Omental fat pad (tissue), 4 donors: ENCODE results near the gene CDKN2C. TPM values are rescaled to one million over a fixed set of nuclear protein-coding genes. Genes with fewer than 3 reads are reported as not detected.

Source experiments
- ATAC-seq: fragments of 150-250 bp; one replicate; pipeline ENCODE4 v1.9.1; 2016; ENCODE audit warnings: mild to moderate bottlenecking, moderate library complexity; ENCODE audit not compliant: low FRiP score
- DNase-seq: peaks from one replicate; pipeline ENCODE4 v3.0.0-alpha.2; 2019; ENCODE audit warnings: low spot score
- total RNA-seq, 4 donors: library from RNA; depleted of rRNA; stranded (reverse); fragments of >200 nt; gene quantifications; one replicate each; pipeline ENCODE4 v1.1.0, GENCODE V29; 2016
- TF ChIP-seq, protein P1 (sequence below), 3 donors: fragments of 450-650 bp; IDR thresholded peaks; one replicate each; pipeline ENCODE4 v1.5.1; 2016 to 2017; ENCODE audit warnings: antibody characterized with exemption in 3 of 3, mild to moderate bottlenecking in 3 of 3, moderate library complexity in 2 of 3

CDKN2C gene
- total RNA-seq, 4 donors from 2014 or later: 20.0 to 82.8 (median 36.1) TPM

DNA sequence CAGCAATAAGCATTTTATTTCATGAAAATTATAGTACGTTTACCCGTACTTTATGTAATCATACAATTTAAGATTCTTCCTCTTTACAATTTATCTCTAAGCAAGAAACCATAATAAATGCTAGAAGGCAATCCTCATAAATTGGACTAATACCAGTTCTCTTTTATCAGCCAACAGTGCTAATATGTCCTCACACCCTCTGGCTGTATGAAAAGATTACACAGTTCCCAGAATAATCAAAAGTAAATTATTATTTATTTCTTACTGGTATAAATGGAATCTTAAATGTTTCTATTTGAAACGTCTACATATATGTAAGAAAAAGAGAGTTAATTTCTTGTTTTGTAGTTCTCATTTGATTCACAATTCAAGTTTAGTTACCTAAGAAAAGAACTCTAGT, 3.1 kb upstream of the CDKN2C start:
- TF ChIP-seq, protein P1, sequence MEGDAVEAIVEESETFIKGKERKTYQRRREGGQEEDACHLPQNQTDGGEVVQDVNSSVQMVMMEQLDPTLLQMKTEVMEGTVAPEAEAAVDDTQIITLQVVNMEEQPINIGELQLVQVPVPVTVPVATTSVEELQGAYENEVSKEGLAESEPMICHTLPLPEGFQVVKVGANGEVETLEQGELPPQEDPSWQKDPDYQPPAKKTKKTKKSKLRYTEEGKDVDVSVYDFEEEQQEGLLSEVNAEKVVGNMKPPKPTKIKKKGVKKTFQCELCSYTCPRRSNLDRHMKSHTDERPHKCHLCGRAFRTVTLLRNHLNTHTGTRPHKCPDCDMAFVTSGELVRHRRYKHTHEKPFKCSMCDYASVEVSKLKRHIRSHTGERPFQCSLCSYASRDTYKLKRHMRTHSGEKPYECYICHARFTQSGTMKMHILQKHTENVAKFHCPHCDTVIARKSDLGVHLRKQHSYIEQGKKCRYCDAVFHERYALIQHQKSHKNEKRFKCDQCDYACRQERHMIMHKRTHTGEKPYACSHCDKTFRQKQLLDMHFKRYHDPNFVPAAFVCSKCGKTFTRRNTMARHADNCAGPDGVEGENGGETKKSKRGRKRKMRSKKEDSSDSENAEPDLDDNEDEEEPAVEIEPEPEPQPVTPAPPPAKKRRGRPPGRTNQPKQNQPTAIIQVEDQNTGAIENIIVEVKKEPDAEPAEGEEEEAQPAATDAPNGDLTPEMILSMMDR (IDR thresholded peaks at IDR 0.05): no peak
- no peak for DNase-seq
- no peak for ATAC-seq

DNA sequence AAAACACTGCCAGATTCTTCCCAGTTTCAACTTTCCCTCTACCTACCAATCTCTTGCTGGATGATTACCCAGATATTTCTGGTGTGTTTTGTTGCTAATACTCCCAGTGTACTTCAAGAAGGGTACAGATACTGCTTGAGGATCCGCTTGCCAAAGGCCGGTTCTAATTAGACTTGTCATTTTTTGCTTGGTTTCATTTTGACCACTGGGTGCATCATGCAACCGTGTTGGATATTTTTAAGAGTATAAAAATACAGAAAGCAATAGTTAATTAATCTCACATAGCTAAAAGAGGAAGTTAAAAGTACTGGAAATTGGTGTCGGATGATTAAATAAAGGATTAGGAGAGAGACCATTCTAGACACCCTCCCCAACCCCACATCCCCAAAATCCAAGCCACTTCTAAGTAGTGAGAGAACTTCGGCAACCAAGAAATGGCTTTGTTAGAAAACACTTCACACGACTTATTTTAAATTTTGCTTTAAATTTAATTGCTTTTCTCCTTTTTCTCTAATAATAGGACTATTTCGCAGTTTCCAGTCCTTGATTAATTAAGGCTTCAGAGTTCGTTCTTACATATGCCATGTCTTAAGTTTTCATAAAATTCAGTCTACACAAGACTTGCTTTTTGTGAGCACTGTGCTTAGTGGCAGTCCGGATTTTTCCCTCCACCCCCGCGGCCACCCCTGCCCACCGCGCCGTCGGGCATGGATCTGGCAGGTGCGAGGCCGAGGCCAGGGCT, 2.5 kb upstream of the CDKN2C start:
- TF ChIP-seq, protein P1 (IDR thresholded peaks at IDR 0.05): no peak
- DNase-seq (no peak), ATAC-seq (no peak)

DNA sequence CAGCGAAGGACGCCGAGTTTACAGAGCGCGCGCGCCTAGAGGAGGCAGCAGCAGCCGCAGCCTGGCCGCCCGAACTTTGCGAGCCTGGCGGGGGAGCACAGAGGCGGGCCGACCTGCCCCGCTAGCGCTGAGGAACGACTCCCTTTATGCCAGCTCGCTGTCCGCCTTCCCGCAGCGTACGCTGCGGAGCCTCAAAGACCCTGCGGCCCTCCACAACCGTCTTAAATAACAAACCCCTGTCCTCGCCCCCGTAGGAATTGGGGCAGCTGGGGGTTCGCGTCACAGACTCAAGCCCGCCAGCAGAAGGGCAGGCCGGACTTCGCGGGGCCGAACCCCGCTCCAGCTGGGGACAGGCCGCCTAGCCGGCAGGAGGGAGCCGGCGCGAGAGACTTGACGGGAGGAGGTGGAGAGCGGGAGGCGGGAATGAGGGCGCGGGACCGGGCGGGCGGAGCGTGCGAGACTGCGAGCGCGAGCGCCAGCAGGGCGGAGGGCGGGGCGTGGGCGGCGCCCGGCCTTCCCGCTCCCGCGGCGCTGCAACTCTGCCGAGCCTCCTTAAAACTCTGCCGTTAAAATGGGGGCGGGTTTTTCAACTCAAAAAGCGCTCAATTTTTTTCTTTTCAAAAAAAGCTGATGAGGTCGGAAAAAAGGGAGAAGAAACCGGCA, 1.8 kb upstream of the CDKN2C start:
- DNase-seq (peak; percentile 47), ATAC-seq (peak; percentile 89)
- TF ChIP-seq, protein P1 (IDR thresholded peaks at IDR 0.05): peak in 1 of 3 donors; percentile 4

DNA sequence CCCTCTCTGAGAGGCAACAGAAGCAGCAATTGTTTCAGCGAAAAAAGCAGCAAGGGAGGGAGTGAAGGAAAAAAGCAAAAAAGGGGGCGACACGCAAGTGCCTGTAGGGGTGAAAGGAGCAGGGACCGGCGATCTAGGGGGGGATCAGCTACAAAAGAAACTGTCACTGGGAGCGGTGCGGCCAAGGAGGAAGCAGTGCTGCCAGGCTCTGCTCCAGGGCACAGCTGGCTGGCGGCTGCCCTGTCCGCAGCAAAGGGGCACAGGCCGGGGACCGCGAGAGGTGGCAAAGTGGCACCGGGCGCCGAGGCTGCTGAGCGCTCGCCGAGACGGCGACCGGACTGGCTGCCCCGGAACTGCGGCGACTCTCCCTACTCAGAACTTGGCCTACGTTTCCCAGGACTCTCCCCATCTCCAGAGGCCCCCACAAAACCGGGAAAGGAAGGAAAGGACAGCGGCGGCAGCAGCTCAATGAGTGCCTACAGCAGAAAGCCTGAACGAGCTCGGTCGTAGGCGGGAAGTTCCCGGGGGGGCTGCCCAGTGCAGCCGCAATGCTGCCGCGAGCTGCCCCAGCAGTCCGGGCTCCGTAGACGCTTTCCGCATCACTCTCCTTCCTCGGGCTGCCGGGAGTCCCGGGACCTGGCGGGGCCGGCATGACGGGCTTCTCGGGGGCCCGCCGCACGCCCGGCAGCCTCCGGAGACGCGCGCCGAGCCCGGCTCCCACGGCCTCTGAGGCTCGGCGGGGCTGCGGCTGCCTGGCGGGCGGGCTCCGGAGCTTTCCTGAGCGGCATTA, 1.0 kb upstream of the CDKN2C start:
- TF ChIP-seq, protein P1 (IDR thresholded peaks at IDR 0.05): no peak
- DNase-seq (no peak), ATAC-seq (peak; percentile 24)

DNA sequence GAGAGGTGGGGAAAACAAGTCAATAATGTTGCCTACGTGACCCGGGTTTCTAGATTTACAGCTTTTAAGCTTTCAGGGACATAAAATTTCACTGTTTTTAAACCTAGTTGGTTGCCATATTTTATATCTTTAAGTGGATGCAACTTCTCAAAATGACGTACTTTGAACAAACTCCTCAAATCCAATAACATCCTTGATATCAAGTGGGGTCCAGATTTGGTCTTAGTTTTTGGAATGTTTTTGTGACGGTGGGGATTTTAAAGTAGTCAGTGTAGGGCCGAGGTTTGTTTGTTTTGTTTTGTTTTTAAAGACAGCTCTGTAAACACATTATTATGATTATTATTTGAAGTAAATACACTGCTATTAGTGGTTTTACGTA, 453 bp downstream of the CDKN2C start:
- TF ChIP-seq, protein P1 (IDR thresholded peaks at IDR 0.05): no peak
- ATAC-seq: no peak
- no peak for DNase-seq

DNA sequence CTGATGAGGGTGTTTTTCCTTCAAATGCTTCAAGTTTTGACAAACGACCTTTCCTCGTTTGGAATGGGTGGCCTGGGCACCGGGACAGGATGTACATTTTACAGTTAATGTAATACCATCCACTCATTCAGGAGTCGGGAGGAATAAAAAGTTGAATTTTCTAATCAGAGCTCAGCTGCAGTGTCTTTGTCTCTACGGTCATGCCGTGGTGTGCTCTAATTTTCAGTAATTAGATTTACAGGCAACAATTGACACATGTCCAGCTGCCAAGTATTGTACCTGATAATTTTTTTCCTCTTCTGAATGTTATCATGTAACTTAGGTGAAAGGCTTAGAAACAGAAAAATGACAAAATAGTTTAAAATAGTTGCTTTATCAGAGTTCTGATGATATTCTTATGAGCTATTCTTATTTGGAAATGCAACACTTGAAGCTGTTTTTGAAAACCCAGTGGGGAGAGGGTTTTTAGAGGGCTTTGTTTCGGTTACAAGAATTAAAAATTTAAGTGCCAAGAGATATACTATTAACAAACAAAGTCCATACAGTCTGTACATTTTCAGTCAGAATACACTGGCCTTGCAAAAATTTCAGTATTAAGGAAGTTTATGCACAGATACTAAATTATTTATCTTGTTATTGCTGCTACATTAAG, 1.0 kb downstream of the CDKN2C start:
- ATAC-seq (no peak), DNase-seq (no peak)
- TF ChIP-seq, protein P1 (IDR thresholded peaks at IDR 0.05): no peak
